ENCODE results near the gene PNMA6F.
"Not testable (repeated sequence)": the region's sequence is repeated elsewhere in the genome, so short reads cannot be mapped to it uniquely, and the experiment has no call there.

The PNMA6F gene

DNA sequence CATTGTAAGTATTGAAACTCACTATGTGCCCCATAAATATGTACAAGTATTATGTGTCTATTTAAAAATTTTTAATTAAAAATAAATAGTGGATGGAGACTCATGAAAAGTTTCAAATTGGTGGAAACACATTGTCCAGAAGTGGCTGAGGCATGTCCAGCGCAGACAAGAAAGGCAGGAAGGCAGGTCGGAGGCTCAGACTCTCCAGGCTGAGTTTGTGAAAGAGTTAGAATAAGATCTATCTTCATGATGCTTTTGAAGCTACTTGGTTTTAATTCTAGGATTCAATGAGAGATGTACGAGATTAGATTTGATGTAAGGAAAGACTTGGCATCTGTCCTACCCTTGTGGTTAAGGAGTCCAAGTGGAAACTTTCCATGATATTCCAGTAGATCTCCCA lies 19.8 kb downstream of the PNMA6F start:
- no peak for DNase-seq

DNA sequence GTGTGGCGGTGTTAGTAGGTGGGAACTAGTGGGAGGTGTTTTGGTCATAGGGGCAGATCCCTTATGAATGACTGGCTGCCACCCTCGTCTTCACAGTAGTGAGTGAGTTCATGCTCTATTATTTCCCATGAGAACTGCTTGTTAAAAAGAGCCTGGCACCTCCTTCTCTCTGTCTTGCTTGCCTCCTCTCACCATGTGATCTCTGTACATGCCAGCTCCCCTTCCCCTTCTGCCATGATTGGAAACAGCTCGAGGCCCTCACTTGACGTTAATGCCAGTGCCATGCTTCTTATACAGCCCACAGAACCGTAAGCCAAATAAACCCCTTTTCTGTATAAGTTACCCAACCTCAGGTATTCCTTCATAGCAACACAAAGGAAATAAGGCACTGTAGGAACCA lies 21.7 kb downstream of the PNMA6F start:
- no peak for DNase-seq

GRCh38 chrX:153297376-153297775 lies 24.2 kb downstream of the PNMA6F start:
- DNase-seq = no peak

GRCh38 chrX:153293485-153294071 lies 28.0 kb downstream of the PNMA6F start:
- DNase-seq = not testable (repeated sequence)

DNA sequence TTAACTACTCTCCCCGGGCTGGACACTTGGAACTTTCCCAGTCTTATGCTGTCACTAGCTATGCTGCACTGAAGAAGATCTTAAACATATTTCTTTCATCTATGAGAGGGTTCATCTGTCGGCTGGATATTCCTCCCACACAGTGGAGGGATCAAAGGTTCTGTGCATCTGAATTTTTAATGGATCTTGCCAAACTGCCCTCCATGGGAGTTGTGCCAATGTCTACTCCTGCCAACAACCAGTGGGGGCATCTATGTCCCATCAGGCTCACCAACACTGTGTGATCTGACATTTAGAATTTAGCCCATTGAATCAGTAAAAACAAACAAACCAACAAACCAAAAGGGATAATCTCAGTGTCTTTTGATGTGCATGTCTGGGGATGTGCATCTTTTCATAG lies 32.8 kb downstream of the PNMA6F start:
- not testable (repeated sequence) for DNase-seq

- DNase-seq = not testable (repeated sequence)
These were observed 35.9 kb downstream of the PNMA6F start for GRCh38 chrX:153285678-153286077.

DNA sequence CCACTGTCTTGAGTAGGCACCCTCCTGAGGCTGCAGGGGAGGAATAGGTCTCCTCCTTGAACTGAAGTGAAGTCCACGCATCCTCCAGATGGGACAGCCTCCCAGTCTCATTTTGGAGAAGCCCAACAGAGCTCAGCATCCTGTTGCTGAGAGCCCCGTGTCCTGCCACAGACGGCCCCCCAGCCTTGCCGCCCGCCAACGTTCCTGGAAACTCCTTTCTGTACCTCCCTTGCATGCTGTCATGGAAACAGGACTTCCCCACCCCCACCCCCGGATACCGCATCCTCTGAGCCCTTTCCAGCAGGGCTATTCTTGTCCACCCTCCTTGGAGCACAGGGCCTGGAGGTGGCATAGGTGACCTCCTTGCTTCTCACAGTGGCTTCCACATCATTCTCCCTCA lies 37.6 kb downstream of the PNMA6F start:
- not testable (repeated sequence) for DNase-seq

GRCh38 chrX:153281784-153282183 lies 39.8 kb downstream of the PNMA6F start:
- not testable (repeated sequence) for DNase-seq

GRCh38 chrX:153279304-153279703 lies 42.3 kb downstream of the PNMA6F start:
- not testable (repeated sequence) for DNase-seq

- not testable (repeated sequence) for DNase-seq
These were observed 45.5 kb downstream of the PNMA6F start for GRCh38 chrX:153276049-153276448.

DNA sequence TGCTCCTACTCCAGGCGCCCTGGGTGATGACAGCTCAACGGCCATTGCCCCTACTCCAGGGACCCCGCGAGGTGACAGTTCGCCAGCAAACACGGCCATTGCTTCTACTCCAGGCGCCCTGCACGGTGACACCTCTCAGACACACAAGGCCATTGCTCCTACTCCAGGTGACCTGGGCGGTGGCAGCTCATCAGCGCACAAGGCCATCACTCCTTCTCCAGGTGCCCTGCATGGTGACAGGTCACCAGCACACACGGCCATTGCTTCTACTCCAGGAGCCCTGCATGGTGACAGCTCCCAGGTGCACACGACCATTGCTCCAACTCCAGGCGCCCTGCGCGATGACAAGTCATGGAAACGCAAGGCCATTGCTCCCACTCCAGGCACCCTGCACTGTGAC lies 46.1 kb downstream of the PNMA6F start:
- DNase-seq = not testable (repeated sequence)

- DNase-seq = not testable (repeated sequence)
These were observed 49.0 kb downstream of the PNMA6F start for GRCh38 chrX:153272584-153272983.

- DNase-seq = not testable (repeated sequence)
These were observed 49.5 kb downstream of the PNMA6F start for GRCh38 chrX:153272070-153272469.
